ENCODE data around the gene MCMBP. TPM values are rescaled to one million over a fixed set of nuclear protein-coding genes. Genes with fewer than 3 reads are reported as not detected.
"Not testable (repeated sequence)": the region's sequence is repeated elsewhere in the genome, so short reads cannot be mapped to it uniquely, and the experiment has no call there.

Gene MCMBP
- total RNA-seq, 1 experiment from 2014 or later, result 36.1 TPM

DNA sequence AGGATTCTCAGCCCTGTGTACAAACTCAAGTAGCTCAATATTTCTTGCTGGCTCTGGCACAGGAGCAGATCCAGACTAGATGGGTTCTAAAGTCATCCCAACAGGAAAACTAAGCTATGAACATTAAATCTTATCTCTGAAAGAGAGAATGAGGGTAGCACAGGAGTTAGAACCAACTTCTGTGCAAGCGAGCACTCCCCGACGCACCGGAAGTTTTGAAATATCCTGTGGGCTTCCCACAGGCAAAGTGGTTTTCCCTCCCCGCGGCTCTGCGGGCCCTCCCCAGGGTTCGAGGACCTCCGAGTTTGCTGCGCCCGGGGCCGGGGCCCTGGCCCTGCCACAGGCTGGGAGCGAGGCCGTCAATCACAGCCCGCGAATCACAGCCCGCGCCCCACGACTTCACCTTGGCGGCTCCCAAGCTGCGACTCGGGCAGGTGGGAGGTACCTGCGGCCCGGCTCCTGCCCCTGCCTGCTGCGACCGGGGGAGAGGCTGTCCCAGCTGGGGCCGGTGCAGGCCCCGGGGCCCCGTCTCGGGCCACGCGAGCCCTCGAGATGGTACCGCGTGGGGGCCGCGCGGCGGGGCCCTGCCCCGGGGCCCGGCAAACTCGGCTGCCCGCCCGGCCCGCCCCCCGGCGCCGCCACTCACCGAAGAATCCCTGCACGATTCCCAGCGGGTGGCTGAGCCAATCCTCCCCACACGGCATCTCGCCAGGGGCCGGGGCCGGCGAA lies 598 bp downstream of the MCMBP start:
- TF ChIP-seq EZH2 (IDR thresholded peaks at IDR 0.05; ENCODE audit: low read length, unreplicated experiment) (no peak), EZH2phosphoT487 (IDR thresholded peaks at IDR 0.05; ENCODE audit: borderline replicate concordance, low read length) (no peak)
- TF ChIP-seq, protein P1, sequence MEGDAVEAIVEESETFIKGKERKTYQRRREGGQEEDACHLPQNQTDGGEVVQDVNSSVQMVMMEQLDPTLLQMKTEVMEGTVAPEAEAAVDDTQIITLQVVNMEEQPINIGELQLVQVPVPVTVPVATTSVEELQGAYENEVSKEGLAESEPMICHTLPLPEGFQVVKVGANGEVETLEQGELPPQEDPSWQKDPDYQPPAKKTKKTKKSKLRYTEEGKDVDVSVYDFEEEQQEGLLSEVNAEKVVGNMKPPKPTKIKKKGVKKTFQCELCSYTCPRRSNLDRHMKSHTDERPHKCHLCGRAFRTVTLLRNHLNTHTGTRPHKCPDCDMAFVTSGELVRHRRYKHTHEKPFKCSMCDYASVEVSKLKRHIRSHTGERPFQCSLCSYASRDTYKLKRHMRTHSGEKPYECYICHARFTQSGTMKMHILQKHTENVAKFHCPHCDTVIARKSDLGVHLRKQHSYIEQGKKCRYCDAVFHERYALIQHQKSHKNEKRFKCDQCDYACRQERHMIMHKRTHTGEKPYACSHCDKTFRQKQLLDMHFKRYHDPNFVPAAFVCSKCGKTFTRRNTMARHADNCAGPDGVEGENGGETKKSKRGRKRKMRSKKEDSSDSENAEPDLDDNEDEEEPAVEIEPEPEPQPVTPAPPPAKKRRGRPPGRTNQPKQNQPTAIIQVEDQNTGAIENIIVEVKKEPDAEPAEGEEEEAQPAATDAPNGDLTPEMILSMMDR (conservative IDR thresholded peaks at IDR 0.05; ENCODE audit: low read depth, low read length), result no peak
- peak; percentile 54 for ATAC-seq
- POLR2A ChIA-PET (ENCODE audit: unreplicated experiment), result interaction anchor here (0.5 to 0.7 kb wide), 3 partner anchors 11 to 197 kb away, joined by 3 to 5 read pairs (median 5); no protein-coding TSS in a partner anchor
- Histone ChIP-seq H3K9me3 (ENCODE audit: low read length) (no peaks in the 10 kb centered on the region), H4K20me1 (ENCODE audit: low read length) (peaks cover 31% of the 10 kb centered on the region), H3K36me3 (ENCODE audit: low read depth, low read length) (no peaks in the 10 kb centered on the region), H3K4me2 (ENCODE audit: low read length) (peak overlapping the region; percentile 95), H3K79me2 (ENCODE audit: low read length) (peaks cover 51% of the 10 kb centered on the region), H3F3A (ENCODE audit: low read length, unreplicated experiment) (no peaks in the 10 kb centered on the region), H3K4me3 (ENCODE audit: low read length) (peak overlapping the region; percentile 94), H3K27ac (ENCODE audit: low read length) (no peak overlapping the region), H2AFZ (ENCODE audit: low read length) (no peak overlapping the region), H3K9ac (ENCODE audit: low read length) (peak overlapping the region; percentile 87), H3K9me2 (replicated peaks; ENCODE audit: low read length) (no peaks in the 10 kb centered on the region), H3K4me1 (ENCODE audit: insufficient read depth, low read length) (peaks cover 9% of the 10 kb centered on the region; the same call in 1 of the 2 replicates), H3K27me3 (ENCODE audit: low read length) (no peaks in the 10 kb centered on the region)
- CTCF ChIA-PET, result no interaction called here
- intact Hi-C loops (cut with micrococcal nuclease), result loop anchor here (1.0 to 5.0 kb wide), 2 partner anchors 20 to 185 kb away; partner anchors contain the start of gene SEC23IP
- peak; percentile 41 for DNase-seq
- BruUV-seq (replicated peaks), result no TSS peak

DNA sequence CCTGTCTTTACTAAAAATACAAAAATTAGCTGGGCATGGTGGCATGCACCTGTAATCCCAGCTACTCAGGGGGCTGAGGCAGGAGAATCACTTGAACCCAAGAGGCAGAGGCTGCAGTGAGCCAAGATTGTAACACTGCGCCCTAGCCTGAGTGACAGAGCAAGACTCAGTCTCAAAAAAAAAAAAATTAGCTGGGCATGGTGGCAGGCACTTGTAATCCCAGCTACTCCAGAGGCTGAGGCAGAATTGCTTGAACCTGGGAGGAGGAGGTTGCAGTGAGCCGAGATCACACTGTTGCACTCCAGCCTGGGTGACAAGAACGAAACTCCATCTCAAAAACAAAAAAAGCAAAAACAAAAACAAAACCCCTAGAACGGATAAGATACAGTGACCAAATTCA lies 3.2 kb downstream of the MCMBP start:
- CTCF ChIA-PET; POLR2A ChIA-PET (ENCODE audit: unreplicated experiment): not testable (repeated sequence)

DNA sequence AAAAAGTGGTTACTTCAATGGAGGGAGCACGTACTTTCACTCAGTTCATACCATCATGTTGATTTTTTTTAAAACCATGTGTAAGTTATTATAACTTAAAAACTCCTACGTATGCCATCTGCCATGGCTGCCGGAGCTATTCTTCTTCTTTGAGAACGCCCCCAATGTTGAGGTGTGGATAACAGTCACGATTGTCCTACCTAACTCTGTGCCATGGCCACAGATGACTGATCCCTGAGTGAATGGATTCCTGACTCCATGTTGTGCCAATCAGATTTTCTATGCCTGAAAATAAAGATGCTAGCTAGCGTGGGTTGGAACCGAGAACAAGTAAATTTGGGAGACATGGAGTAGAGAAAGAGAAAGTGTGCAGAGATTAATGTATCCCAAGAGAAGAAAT lies 5.3 kb downstream of the MCMBP start:
- DNase-seq (no peak), ATAC-seq (no peak)
- H3K9me3 ChIP-seq (ENCODE audit: low read length), result no peaks in the 10 kb centered on the region
- H3K27ac ChIP-seq (ENCODE audit: low read length), result no peak overlapping the region
- H3K4me1 ChIP-seq (ENCODE audit: insufficient read depth, low read length), result peaks cover 12% of the 10 kb centered on the region; the same call in 1 of the 2 replicates
- H4K20me1 ChIP-seq (ENCODE audit: low read length), result peaks cover 56% of the 10 kb centered on the region
- CTCF ChIA-PET, result no interaction called here
- H3K36me3 ChIP-seq (ENCODE audit: low read depth, low read length), result no peaks in the 10 kb centered on the region
- POLR2A ChIA-PET (ENCODE audit: unreplicated experiment), result no interaction called here
- no peak overlapping the region for H3K4me2 ChIP-seq (ENCODE audit: low read length)
- H3K79me2 ChIP-seq (ENCODE audit: low read length), result peaks cover 98% of the 10 kb centered on the region
- intact Hi-C loops (cut with micrococcal nuclease), result no loop called here
- no peaks in the 10 kb centered on the region for H3K27me3 ChIP-seq (ENCODE audit: low read length)
- no peaks in the 10 kb centered on the region for H3F3A ChIP-seq (ENCODE audit: low read length, unreplicated experiment)
- H3K4me3 ChIP-seq (ENCODE audit: low read length), result no peak overlapping the region
- no peak overlapping the region for H2AFZ ChIP-seq (ENCODE audit: low read length)
- TF ChIP-seq EZH2 (IDR thresholded peaks at IDR 0.05; ENCODE audit: low read length, unreplicated experiment), result no peak
- H3K9ac ChIP-seq (ENCODE audit: low read length), result no peak overlapping the region
- BruUV-seq (replicated peaks), result no TSS peak
- no peaks in the 10 kb centered on the region for H3K9me2 ChIP-seq (replicated peaks; ENCODE audit: low read length)

More for the DNA sequence above, 3.2 kb downstream of the MCMBP start:
- DNase-seq; H3K4me3 ChIP-seq (ENCODE audit: low read length); H3F3A ChIP-seq (ENCODE audit: low read length, unreplicated experiment); H3K27me3 ChIP-seq (ENCODE audit: low read length); H3K9me3 ChIP-seq (ENCODE audit: low read length); H3K36me3 ChIP-seq (ENCODE audit: low read depth, low read length); BruUV-seq (replicated peaks); H2AFZ ChIP-seq (ENCODE audit: low read length); H3K9ac ChIP-seq (ENCODE audit: low read length); intact Hi-C loops (cut with micrococcal nuclease); H3K27ac ChIP-seq (ENCODE audit: low read length); H3K9me2 ChIP-seq (replicated peaks; ENCODE audit: low read length); ATAC-seq: not testable (repeated sequence)
- Histone ChIP-seq H3K79me2 (ENCODE audit: low read length) (peaks cover 78% of the 10 kb centered on the region), H3K4me1 (ENCODE audit: insufficient read depth, low read length) (peaks cover 16% of the 10 kb centered on the region), H4K20me1 (ENCODE audit: low read length) (peaks cover 46% of the 10 kb centered on the region), H3K4me2 (ENCODE audit: low read length) (peak overlapping the region; percentile 87; the same call in 1 of the 2 replicates)

All from PC-3 (cell line).